ENCODE data around the gene OR5D14.

DNA sequence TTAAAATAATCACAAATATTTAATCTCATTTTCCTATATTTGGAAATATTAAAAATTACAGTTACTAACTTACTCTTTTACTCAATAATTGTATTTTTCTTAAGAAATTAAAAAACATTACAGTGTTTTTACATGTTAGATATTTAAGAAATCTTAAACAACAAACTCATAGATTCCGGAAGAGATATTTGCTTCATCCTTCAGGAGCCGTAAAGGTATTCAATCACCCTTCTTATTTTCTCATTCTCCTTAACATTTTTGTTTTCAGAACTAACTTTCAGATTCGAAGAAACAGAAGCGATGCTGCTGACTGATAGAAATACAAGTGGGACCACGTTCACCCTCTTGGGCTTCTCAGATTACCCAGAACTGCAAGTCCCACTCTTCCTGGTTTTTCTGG is 24.0 kb downstream of the OR5D14 start, which contains the start of gene OR5D18:
- TF ChIP-seq RFX5 (IDR thresholded peaks at IDR 0.05; ENCODE audit: low read length) (no peak), POLR2AphosphoS5 (IDR thresholded peaks at IDR 0.05; ENCODE audit: low read depth, low read length) (no peak), MXI1 (IDR thresholded peaks at IDR 0.05; ENCODE audit: low read depth, low read length) (no peak), TAF1 (IDR thresholded peaks at IDR 0.05; ENCODE audit: borderline replicate concordance, low read depth, low read length) (no peak), RCOR1 (IDR thresholded peaks at IDR 0.05; ENCODE audit: low read length) (no peak), EP300 (IDR thresholded peaks at IDR 0.05; ENCODE audit: borderline replicate concordance in 1 of 2, low read depth in 1 of 2, low read length in 1 of 2) (no peak)
- TF ChIP-seq, protein P1, sequence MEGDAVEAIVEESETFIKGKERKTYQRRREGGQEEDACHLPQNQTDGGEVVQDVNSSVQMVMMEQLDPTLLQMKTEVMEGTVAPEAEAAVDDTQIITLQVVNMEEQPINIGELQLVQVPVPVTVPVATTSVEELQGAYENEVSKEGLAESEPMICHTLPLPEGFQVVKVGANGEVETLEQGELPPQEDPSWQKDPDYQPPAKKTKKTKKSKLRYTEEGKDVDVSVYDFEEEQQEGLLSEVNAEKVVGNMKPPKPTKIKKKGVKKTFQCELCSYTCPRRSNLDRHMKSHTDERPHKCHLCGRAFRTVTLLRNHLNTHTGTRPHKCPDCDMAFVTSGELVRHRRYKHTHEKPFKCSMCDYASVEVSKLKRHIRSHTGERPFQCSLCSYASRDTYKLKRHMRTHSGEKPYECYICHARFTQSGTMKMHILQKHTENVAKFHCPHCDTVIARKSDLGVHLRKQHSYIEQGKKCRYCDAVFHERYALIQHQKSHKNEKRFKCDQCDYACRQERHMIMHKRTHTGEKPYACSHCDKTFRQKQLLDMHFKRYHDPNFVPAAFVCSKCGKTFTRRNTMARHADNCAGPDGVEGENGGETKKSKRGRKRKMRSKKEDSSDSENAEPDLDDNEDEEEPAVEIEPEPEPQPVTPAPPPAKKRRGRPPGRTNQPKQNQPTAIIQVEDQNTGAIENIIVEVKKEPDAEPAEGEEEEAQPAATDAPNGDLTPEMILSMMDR (IDR thresholded peaks at IDR 0.05): no peak
